ENCODE results near the gene PSEN2.

The PSEN2 gene

GRCh38 chr1:226886122-226886901, 15.9 kb downstream of the PSEN2 start:
- DNase-seq (ENCODE audit: low read depth in 3 of 3), result no peak

- no peak for DNase-seq (ENCODE audit: low read depth in 3 of 3)
Observed at GRCh38 chr1:226887006-226887405, 16.6 kb downstream of the PSEN2 start.

- no peak for DNase-seq (ENCODE audit: low read depth in 3 of 3)
Observed at GRCh38 chr1:226888021-226888420, 17.6 kb downstream of the PSEN2 start.

GRCh38 chr1:226888816-226889215, 18.4 kb downstream of the PSEN2 start:
- DNase-seq (ENCODE audit: low read depth in 3 of 3), result no peak

GRCh38 chr1:226889616-226890330, 19.4 kb downstream of the PSEN2 start:
- no peak for DNase-seq (ENCODE audit: low read depth in 3 of 3)

GRCh38 chr1:226890331-226891108, 20.1 kb downstream of the PSEN2 start:
- no peak for DNase-seq (ENCODE audit: low read depth in 3 of 3)

- DNase-seq (ENCODE audit: low read depth in 3 of 3), result no peak
Observed at GRCh38 chr1:226891346-226891745, 20.9 kb downstream of the PSEN2 start.

- DNase-seq (ENCODE audit: low read depth in 3 of 3), result no peak
Observed at GRCh38 chr1:226891846-226892523, 21.6 kb downstream of the PSEN2 start.

- DNase-seq (ENCODE audit: low read depth in 3 of 3), result no peak
Observed at GRCh38 chr1:226892524-226892875, 22.1 kb downstream of the PSEN2 start.

GRCh38 chr1:226893936-226894335, 23.5 kb downstream of the PSEN2 start:
- DNase-seq (ENCODE audit: low read depth in 3 of 3), result no peak

- no peak for DNase-seq (ENCODE audit: low read depth in 3 of 3)
Observed at GRCh38 chr1:226894826-226895225, 24.4 kb downstream of the PSEN2 start.

GRCh38 chr1:226895644-226896043, 25.2 kb downstream of the PSEN2 start:
- no peak for DNase-seq (ENCODE audit: low read depth in 3 of 3)

- DNase-seq (ENCODE audit: low read depth in 3 of 3), result no peak
Observed at GRCh38 chr1:226898246-226898645, 27.8 kb downstream of the PSEN2 start.

- no peak for DNase-seq (ENCODE audit: low read depth in 3 of 3)
Observed at GRCh38 chr1:226901421-226901820, 31.0 kb downstream of the PSEN2 start.

- DNase-seq (ENCODE audit: low read depth in 3 of 3), result no peak
Observed at GRCh38 chr1:226902601-226903000, 32.2 kb downstream of the PSEN2 start.

GRCh38 chr1:226903819-226904716, 33.7 kb downstream of the PSEN2 start:
- DNase-seq (ENCODE audit: low read depth in 3 of 3), result no peak

GRCh38 chr1:226904772-226905171, 34.4 kb downstream of the PSEN2 start:
- DNase-seq (ENCODE audit: low read depth in 3 of 3), result no peak

GRCh38 chr1:226908419-226908818, 38.0 kb downstream of the PSEN2 start:
- DNase-seq (ENCODE audit: low read depth in 3 of 3), result no peak

GRCh38 chr1:226908913-226909312, 38.5 kb downstream of the PSEN2 start:
- DNase-seq (ENCODE audit: low read depth in 3 of 3), result no peak

- DNase-seq (ENCODE audit: low read depth in 3 of 3), result peak in 2 of 3 experiments; percentile 13 to 17
Observed at GRCh38 chr1:226912587-226913176, 42.3 kb downstream of the PSEN2 start.

- no peak for DNase-seq (ENCODE audit: low read depth in 3 of 3)
Observed at GRCh38 chr1:226915672-226915995, 45.2 kb downstream of the PSEN2 start.

All from stimulated activated CD4-positive, alpha-beta T cell treated with anti-CD3 and anti-CD28 coated beads, TNF-alpha, amount 100 ng/mL, for 4 hours (primary cell).